ENCODE measurements around the gene PTPN9. TPM values are rescaled to one million over a fixed set of nuclear protein-coding genes. Genes with fewer than 3 reads are reported as not detected.
"Not testable (repeated sequence)": the region's sequence is repeated elsewhere in the genome, so short reads cannot be mapped to it uniquely, and the experiment has no call there.

Gene PTPN9
- total RNA-seq, 1 donor from 2014 or later: 33.2 TPM

DNA sequence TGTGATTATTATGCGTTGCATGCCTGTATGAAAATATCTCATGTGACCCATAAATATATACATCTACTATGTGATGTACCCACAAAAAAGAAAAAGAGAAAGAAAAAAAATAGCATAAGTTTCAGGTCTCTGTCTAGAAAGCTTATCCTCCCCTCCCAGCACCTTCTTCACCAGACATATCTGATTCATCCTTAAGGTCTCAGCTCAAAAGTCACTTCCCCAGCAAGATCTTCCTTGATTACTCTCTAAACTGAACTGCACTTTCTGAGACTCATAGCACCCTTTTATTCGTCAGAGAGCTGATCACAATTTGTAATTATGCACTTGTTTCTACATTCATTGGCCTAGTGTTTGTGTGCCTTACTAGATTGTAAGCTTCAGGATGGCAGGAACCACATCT lies 11.1 kb upstream of the PTPN9 start:
- TF ChIP-seq, protein P1, sequence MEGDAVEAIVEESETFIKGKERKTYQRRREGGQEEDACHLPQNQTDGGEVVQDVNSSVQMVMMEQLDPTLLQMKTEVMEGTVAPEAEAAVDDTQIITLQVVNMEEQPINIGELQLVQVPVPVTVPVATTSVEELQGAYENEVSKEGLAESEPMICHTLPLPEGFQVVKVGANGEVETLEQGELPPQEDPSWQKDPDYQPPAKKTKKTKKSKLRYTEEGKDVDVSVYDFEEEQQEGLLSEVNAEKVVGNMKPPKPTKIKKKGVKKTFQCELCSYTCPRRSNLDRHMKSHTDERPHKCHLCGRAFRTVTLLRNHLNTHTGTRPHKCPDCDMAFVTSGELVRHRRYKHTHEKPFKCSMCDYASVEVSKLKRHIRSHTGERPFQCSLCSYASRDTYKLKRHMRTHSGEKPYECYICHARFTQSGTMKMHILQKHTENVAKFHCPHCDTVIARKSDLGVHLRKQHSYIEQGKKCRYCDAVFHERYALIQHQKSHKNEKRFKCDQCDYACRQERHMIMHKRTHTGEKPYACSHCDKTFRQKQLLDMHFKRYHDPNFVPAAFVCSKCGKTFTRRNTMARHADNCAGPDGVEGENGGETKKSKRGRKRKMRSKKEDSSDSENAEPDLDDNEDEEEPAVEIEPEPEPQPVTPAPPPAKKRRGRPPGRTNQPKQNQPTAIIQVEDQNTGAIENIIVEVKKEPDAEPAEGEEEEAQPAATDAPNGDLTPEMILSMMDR (IDR thresholded peaks at IDR 0.05): no peak
- Mint-ChIP-seq H3K9me3 (ENCODE audit: low read depth) (no peaks in the 10 kb centered on the region), H3K27me3 (ENCODE audit: low read depth) (no peaks in the 10 kb centered on the region), H3K27ac (ENCODE audit: unreplicated experiment) (no peak overlapping the region), H3K36me3 (ENCODE audit: low read depth) (peaks cover 5% of the 10 kb centered on the region), H3K4me3 (ENCODE audit: unreplicated experiment) (no peak overlapping the region), H3K4me1 (ENCODE audit: low read depth) (no peaks in the 10 kb centered on the region)
- DNase-seq (ENCODE audit: low spot score): no peak

DNA sequence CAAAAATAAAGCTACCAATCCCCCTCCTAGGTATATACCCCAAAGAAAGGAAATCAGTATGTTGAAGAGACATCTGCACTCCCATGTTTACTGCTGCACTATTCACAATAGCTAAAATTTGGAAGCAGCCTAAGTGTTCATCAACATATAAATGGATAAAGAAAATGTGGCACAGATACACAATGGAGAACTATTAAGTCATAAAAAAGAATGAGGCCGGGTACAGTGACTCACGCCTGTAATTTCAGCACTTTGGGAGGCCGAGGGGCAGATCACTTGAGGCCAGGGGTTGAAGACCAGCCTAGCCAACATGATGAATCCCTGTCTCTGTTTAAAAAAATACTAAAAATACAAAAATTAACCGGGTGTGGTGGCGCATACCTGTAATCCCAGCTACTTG lies 10.0 kb upstream of the PTPN9 start:
- no peaks in the 10 kb centered on the region for H3K9me3 Mint-ChIP-seq (ENCODE audit: low read depth)
- H3K4me1 Mint-ChIP-seq (ENCODE audit: low read depth): peaks cover 2% of the 10 kb centered on the region

DNA sequence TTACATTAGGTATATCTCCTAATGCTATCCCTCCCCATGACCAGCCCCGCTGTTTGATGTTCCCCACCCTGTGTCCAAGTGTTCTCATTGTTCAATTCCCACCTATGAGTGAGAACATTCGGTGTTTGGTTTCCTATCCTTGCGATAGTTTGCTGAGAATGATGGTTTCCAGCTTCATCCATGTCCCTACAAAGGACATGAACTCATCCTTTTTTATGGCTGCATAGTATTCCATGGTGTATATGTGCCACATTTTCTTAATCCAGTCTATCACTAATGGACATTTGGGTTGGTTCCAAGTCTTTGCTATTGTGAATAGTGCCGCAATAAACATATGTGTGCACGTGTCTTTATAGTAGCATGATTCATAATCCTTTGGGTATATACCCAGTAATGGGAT lies 7.3 kb upstream of the PTPN9 start:
- H3K27me3 Mint-ChIP-seq (ENCODE audit: low read depth); H3K4me3 Mint-ChIP-seq (ENCODE audit: unreplicated experiment); H3K36me3 Mint-ChIP-seq (ENCODE audit: low read depth); DNase-seq (ENCODE audit: low spot score); H3K27ac Mint-ChIP-seq (ENCODE audit: unreplicated experiment); H3K4me1 Mint-ChIP-seq (ENCODE audit: low read depth); H3K9me3 Mint-ChIP-seq (ENCODE audit: low read depth): not testable (repeated sequence)

More for the DNA sequence above, 10.0 kb upstream of the PTPN9 start:
- TF ChIP-seq, protein P1 (IDR thresholded peaks at IDR 0.05): no peak
- H3K27ac Mint-ChIP-seq (ENCODE audit: unreplicated experiment): no peak overlapping the region
- no peak overlapping the region for H3K4me3 Mint-ChIP-seq (ENCODE audit: unreplicated experiment)
- DNase-seq (ENCODE audit: low spot score): no peak
- peaks cover 3% of the 10 kb centered on the region for H3K36me3 Mint-ChIP-seq (ENCODE audit: low read depth)
- no peaks in the 10 kb centered on the region for H3K27me3 Mint-ChIP-seq (ENCODE audit: low read depth)

DNA sequence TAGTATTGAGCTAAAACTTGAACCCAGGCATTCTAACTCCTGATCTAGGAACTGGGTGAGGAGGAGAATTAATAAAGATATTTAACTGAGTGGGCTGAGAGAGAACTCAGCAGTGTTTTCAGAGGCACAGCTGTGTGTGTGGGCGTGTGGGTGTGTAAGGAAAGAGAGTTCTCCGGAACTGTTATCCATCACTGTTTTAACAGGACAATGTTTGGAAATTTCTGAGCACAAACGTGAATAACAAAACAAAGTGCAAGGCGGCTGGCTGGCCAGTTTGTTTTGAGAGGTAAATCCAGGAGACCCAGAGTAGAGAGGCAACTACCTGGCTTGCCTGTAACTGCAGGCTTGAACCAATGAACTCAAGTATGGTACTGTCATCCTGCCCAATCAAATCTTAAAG lies 5.0 kb upstream of the PTPN9 start:
- TF ChIP-seq, protein P1 (IDR thresholded peaks at IDR 0.05): no peak
- no peak overlapping the region for H3K4me3 Mint-ChIP-seq (ENCODE audit: unreplicated experiment)
- H3K27ac Mint-ChIP-seq (ENCODE audit: unreplicated experiment): no peak overlapping the region
- no peaks in the 10 kb centered on the region for H3K9me3 Mint-ChIP-seq (ENCODE audit: low read depth)
- no peaks in the 10 kb centered on the region for H3K27me3 Mint-ChIP-seq (ENCODE audit: low read depth)
- H3K36me3 Mint-ChIP-seq (ENCODE audit: low read depth): no peaks in the 10 kb centered on the region
- peaks cover 12% of the 10 kb centered on the region for H3K4me1 Mint-ChIP-seq (ENCODE audit: low read depth)
- DNase-seq (ENCODE audit: low spot score): no peak

DNA sequence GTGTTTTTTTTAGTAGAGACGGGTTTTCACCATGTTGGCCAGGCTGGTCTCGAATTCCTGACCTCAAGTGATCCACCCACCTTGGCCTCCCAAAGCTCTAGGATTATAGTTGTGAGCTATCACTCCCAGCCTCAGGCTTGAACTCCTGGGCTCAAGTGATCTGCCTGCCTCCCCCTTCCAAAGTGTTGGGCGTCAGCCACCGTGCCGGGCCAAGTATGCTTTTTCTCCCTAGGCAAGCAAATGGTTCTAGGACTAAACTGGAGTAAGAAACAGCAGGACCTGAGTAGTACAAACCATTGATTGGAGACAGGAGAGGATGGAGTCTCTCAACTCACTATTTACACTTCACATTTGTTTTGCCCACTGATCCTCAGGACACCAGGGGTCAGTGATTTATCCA lies 4.6 kb upstream of the PTPN9 start:
- H3K4me1 Mint-ChIP-seq (ENCODE audit: low read depth): peaks cover 12% of the 10 kb centered on the region
- peak overlapping the region; percentile 18 for H3K27ac Mint-ChIP-seq (ENCODE audit: unreplicated experiment)
- no peaks in the 10 kb centered on the region for H3K27me3 Mint-ChIP-seq (ENCODE audit: low read depth)
- H3K9me3 Mint-ChIP-seq (ENCODE audit: low read depth): no peaks in the 10 kb centered on the region
- no peak for DNase-seq (ENCODE audit: low spot score)
- no peak overlapping the region for H3K4me3 Mint-ChIP-seq (ENCODE audit: unreplicated experiment)
- TF ChIP-seq, protein P1 (IDR thresholded peaks at IDR 0.05): no peak
- H3K36me3 Mint-ChIP-seq (ENCODE audit: low read depth): no peaks in the 10 kb centered on the region

DNA sequence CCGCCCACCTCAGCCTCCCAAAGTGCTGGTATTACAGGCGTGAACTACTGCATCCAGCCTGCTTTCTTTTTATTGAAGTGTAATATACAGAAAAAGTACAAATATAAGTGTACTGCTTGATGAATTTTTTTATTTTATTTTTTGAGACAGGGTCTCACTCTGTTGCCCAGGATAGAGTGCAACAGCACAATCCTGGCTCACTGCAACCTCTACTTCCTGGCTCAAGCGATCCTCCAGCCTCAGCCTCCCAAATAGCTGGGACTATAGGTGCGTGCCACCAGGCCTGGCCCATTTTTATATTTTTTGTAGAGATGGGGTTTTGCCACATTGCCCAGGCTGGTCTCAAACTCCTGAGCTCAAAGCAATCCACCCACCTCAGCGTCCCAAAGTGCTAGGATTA lies 3.8 kb upstream of the PTPN9 start:
- H3K4me1 Mint-ChIP-seq (ENCODE audit: low read depth): peaks cover 12% of the 10 kb centered on the region
- not testable (repeated sequence) for H3K36me3 Mint-ChIP-seq (ENCODE audit: low read depth); H3K4me3 Mint-ChIP-seq (ENCODE audit: unreplicated experiment); H3K27me3 Mint-ChIP-seq (ENCODE audit: low read depth); H3K9me3 Mint-ChIP-seq (ENCODE audit: low read depth); DNase-seq (ENCODE audit: low spot score); H3K27ac Mint-ChIP-seq (ENCODE audit: unreplicated experiment)
